Right forelimb (tissue), 1 donor: ENCODE measurements around the gene ALPP.
A peak's percentile ranks its signal among the peaks of the same experiment; 100 is the strongest.

Source experiments
- DNase-seq: peaks from one replicate; pipeline ENCODE4 v3.0.0-alpha.2; 2018

Gene ALPP

GRCh38 chr2:232341061-232341738 is 37.4 kb upstream of the ALPP start:
- no peak for DNase-seq

- no peak for DNase-seq
Measured at GRCh38 chr2:232341739-232342126, 36.8 kb upstream of the ALPP start.

GRCh38 chr2:232342635-232343565 is 35.7 kb upstream of the ALPP start:
- DNase-seq: no peak

GRCh38 chr2:232343821-232344220 is 34.7 kb upstream of the ALPP start:
- DNase-seq: no peak

GRCh38 chr2:232345251-232345650 is 33.3 kb upstream of the ALPP start:
- no peak for DNase-seq

DNA sequence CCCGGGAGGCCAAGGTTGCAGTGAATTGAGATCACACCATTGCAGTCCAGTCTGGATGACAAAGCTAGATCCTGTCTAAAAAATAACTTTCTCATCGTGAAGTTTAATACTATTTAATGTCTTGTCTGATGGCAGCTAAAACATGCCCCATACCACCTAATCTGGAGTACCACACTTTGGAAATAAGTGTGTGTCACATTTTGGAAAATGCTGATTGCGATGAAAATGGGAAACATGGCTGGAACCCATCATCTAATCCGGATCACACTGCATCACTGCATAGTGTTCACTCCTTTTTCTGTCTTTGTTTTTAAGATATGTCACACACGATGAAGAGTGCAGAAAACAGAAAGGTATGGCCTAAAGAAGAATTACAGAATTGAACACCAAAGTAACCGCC is 31.2 kb upstream of the ALPP start:
- no peak for DNase-seq

DNA sequence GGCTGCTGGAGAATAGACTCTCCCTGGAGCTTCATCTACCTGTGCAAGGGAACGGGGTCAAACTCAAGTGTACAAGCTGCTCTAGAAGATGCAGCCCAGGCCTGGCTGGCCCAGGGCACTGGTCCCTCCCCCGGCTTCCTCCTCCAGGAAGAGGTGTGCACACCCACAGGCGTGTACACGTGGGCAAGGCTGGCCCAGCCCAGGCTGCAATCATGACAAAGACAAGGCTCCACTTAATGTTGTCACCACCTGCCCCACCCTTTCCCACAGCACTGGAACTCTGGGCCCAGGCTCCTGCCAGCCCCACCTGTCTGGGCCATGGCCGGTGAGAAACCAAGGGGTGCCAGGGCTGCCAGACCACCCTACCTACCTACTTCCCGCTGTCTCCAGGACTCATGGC is 29.6 kb upstream of the ALPP start:
- no peak for DNase-seq

DNA sequence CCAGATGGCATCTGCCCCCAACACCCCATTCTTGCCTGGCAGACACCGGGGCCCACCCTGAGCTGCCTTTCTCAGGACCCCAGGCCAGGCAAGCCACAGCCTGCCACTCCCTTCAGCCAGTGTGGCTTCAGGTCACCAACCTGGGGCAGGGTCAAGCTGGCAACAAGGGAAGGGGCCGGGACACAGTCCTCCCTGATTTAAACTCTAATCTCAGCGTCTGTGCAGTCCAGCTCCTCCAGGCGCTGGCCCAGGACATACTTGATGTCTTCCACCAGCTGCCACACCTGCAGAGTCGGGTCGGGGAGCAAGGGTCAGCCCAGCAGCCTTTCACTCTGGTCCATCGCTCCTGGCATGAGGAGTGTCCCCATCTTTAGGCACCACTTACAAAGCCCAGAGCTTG is 29.0 kb upstream of the ALPP start:
- DNase-seq: no peak

DNA sequence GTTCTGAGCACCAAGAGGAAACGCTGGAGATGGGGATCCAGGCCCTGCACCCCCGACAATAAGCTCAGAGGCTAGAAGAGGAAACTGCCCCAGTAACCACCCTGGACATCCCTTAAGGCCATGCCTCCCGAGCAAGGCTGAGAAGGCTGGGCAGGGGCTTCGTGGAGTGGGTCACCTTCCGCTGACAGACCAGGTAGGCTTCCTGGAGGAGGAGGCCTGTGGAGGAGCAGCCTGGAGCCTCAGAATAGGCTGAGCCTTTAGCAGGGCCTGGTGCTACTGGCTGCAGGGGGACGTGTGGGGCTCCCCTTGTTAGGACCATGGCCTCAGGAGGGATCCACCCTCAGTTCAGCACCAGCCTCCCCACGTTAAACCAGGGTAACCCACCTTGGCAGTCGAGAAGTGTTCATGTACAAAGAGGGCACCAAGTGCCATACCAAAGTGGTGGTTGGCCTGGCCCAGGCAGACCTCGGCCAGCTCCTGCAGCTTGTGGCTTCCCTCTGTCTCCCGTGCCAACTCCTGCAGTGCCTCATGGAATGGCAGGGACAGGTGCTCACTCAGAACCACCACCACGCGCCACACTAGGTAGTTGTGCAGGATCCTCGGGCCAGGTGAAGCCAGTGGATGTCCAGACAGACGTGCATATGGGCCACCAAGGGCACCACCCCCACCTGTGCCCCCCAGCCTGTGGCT is 28.5 kb upstream of the ALPP start:
- DNase-seq: no peak

GRCh38 chr2:232350804-232351685 is 27.5 kb upstream of the ALPP start:
- no peak for DNase-seq

- DNase-seq: no peak
Measured at GRCh38 chr2:232351686-232352510, 26.7 kb upstream of the ALPP start.

- peak; percentile 32 for DNase-seq
Measured at GRCh38 chr2:232352511-232353091, 25.9 kb upstream of the ALPP start.

- peak; percentile 35 for DNase-seq
Measured at GRCh38 chr2:232353096-232353495, 25.5 kb upstream of the ALPP start.

GRCh38 chr2:232353660-232354059 is 24.9 kb upstream of the ALPP start:
- peak; percentile 31 for DNase-seq

DNA sequence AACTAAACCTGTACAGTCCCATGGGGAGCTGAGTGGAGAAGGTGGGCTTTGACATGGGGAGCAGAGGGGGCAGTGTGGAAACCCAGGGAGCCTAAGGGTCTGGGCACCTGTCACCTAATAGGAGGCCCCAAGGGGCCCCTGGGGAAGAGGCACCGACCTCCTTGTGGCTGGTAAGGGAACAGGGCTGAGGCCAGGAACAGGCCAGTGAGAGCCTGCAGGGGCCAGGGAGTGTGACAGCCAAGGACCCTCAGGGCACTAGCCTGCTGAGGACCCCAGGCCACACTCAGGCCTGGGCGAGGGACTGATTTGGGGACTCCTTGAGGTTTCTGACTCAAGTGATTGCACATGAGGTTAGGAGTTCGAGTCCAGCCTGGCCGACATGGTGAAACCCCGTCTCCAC is 24.5 kb upstream of the ALPP start:
- no peak for DNase-seq

- DNase-seq: no peak
Measured at GRCh38 chr2:232361646-232362045, 16.9 kb upstream of the ALPP start.

DNA sequence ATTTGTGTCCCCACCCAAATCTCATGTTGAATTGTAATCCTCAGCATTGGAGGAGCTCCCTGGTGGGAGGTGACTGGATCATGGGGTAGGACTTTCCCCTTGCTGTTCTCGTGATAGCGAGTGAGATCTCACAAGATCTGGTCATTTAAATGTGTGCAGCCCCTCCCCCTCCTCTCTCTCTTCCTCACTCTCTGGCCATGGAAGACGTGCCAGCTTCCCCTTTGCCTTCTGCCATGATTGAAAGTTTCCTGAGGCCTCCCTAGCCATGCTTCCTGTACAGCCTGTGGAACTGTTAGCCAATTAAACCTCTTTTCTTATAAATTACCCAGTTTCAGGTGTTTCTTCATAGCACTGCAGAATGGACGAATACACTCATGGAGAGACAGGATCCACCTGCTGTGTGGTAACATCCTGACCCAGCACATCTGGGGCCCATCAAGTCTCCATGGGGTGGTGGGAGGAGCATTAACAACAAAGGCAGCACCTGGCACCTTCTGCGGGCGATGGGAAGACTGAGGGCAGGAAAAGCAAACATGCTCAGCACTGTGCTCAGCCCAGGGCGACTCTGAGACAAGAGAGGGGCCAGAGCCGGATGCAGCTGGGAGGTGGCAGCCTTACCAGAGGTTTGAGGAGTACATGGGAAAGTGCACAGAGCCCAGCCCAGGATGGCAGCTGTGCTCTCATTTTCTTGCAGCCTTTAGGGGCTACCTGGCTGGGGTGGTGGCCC is 16.2 kb upstream of the ALPP start:
- DNase-seq: peak; percentile 12

GRCh38 chr2:232363064-232363783 is 15.3 kb upstream of the ALPP start:
- peak; percentile 30 for DNase-seq

- peak; percentile 39 for DNase-seq
Measured at GRCh38 chr2:232363784-232364615, 14.6 kb upstream of the ALPP start.
